Esophagus (tissue), 2 donors: ENCODE measurements around the gene HDAC6. TPM values are rescaled to one million over a fixed set of nuclear protein-coding genes. Genes with fewer than 3 reads are reported as not detected.

Source experiments
- H3K27ac ChIP-seq, 2 donors: one replicate each; pipeline ENCODE4 v1.5.1; 2013; ENCODE audit warnings: low read depth in 2 of 2, mild to moderate bottlenecking in 2 of 2, inconsistent platforms in 1 of 2, low read length in 1 of 2, moderate library complexity in 1 of 2
- H3K27me3 ChIP-seq, 2 donors: one replicate each; pipeline ENCODE4 v1.6.1; 2013; ENCODE audit warnings: low read length in 2 of 2, control low read depth in 1 of 2, mild to moderate bottlenecking in 1 of 2; ENCODE audit not compliant: insufficient read depth in 2 of 2, control insufficient read depth in 1 of 2
- H3K36me3 ChIP-seq, 2 donors: one replicate each; pipeline ENCODE4 v1.6.1; 2013; ENCODE audit warnings: low read length in 1 of 2; ENCODE audit not compliant: control insufficient read depth in 2 of 2, insufficient read depth in 2 of 2
- H3K4me1 ChIP-seq, 2 donors: one replicate each; pipeline ENCODE4 v1.6.1; 2013; ENCODE audit warnings: low read length in 1 of 2; ENCODE audit not compliant: control insufficient read depth in 2 of 2, insufficient read depth in 2 of 2
- H3K4me3 ChIP-seq, 2 donors: one replicate each; pipeline ENCODE4 v1.5.1; 2013; ENCODE audit warnings: low read length in 2 of 2, mild to moderate bottlenecking in 2 of 2, low read depth in 1 of 2, moderate library complexity in 1 of 2
- H3K9me3 ChIP-seq, 2 donors: one replicate each; pipeline ENCODE4 v1.6.1; 2013; ENCODE audit warnings: mild to moderate bottlenecking in 2 of 2, low read depth in 1 of 2, low read length in 1 of 2, moderate library complexity in 1 of 2; ENCODE audit not compliant: control insufficient read depth in 2 of 2, insufficient read depth in 1 of 2
- WGBS, 2 donors: extraction: QIAGEN DNeasy Blood & Tissue Kit; methylation state at CpG; one replicate each; pipeline ENCODE4 v1.1.7; 2013; 5-methylcytosine and 5-hydroxymethylcytosine counted together
- polyA plus RNA-seq, 2 donors: library from polyadenylated mRNA; stranded (reverse); fragments of 200-250 nt; gene quantifications; one replicate each; pipeline ENCODE4 v1.2.3, GENCODE V29; 2013
- donor health status: healthy with polysubstance abuse.
- donor health status: Bipolar disorder and iron deficiency.

HDAC6 gene
- polyA plus RNA-seq, 2 donors: 36.0 to 79.0 TPM

- H3K36me3 ChIP-seq: no peaks in the 10 kb centered on the region
- no peaks in the 10 kb centered on the region for H3K27me3 ChIP-seq
- peaks cover 0 to 3% of the 10 kb centered on the region in 2 donors for H3K9me3 ChIP-seq
- no peak overlapping the region for H3K4me3 ChIP-seq
- H3K4me1 ChIP-seq: no peaks in the 10 kb centered on the region
- WGBS, 2 donors: 75 to 87% methylated on average over 2 of the region's 2 CpGs
- H3K27ac ChIP-seq: no peak overlapping the region
Measured at GRCh38 chrX:48798318-48798717, 3.5 kb upstream of the HDAC6 start.

GRCh38 chrX:48800574-48801279 is 1.1 kb upstream of the HDAC6 start:
- H3K4me1 ChIP-seq: no peaks in the 10 kb centered on the region
- no peaks in the 10 kb centered on the region for H3K27me3 ChIP-seq
- 30 to 54% methylated on average over 17 of the region's 17 CpGs for WGBS, 2 donors
- H3K27ac ChIP-seq: peak overlapping the region; percentile 95
- H3K4me3 ChIP-seq: peak overlapping the region; percentile 50 to 85
- peaks cover 0 to 3% of the 10 kb centered on the region in 2 donors for H3K9me3 ChIP-seq
- H3K36me3 ChIP-seq: peaks cover 0 to 4% of the 10 kb centered on the region in 2 donors

- Histone ChIP-seq H3K27me3 (no peaks in the 10 kb centered on the region), H3K27ac (peak overlapping the region; percentile 95 to 99), H3K36me3 (peaks cover 0 to 4% of the 10 kb centered on the region in 2 donors), H3K4me3 (peak overlapping the region; percentile 44 to 59), H3K4me1 (no peaks in the 10 kb centered on the region), H3K9me3 (peaks cover 0 to 3% of the 10 kb centered on the region in 2 donors)
- WGBS, 2 donors: 5 to 36% methylated on average over 36 to 39 of the region's 40 CpGs
Measured at GRCh38 chrX:48802089-48802904, 430 bp downstream of the HDAC6 start.

GRCh38 chrX:48802905-48803200 is 986 bp downstream of the HDAC6 start:
- peaks cover 0 to 4% of the 10 kb centered on the region in 2 donors for H3K36me3 ChIP-seq
- peaks cover 0 to 3% of the 10 kb centered on the region in 2 donors for H3K9me3 ChIP-seq
- peak overlapping the region; percentile 44 to 59 for H3K4me3 ChIP-seq
- H3K27ac ChIP-seq: peak overlapping the region; percentile 95 to 99
- 32 to 59% methylated on average over 4 of the region's 4 CpGs for WGBS, 2 donors
- no peaks in the 10 kb centered on the region for H3K27me3 ChIP-seq
- H3K4me1 ChIP-seq: no peaks in the 10 kb centered on the region

GRCh38 chrX:48806081-48806480 is 4.2 kb downstream of the HDAC6 start:
- H3K36me3 ChIP-seq: peaks cover 0 to 4% of the 10 kb centered on the region in 2 donors
- no peak overlapping the region for H3K27ac ChIP-seq
- peaks cover 0 to 3% of the 10 kb centered on the region in 2 donors for H3K9me3 ChIP-seq
- H3K4me3 ChIP-seq: no peak overlapping the region
- no peaks in the 10 kb centered on the region for H3K4me1 ChIP-seq
- WGBS, 2 donors: 92 to 93% methylated on average over 4 of the region's 4 CpGs
- H3K27me3 ChIP-seq: no peaks in the 10 kb centered on the region

- Histone ChIP-seq H3K4me3 (no peak overlapping the region), H3K36me3 (peaks cover 0 to 17% of the 10 kb centered on the region in 2 donors), H3K9me3 (no peaks in the 10 kb centered on the region), H3K4me1 (no peaks in the 10 kb centered on the region), H3K27ac (no peak overlapping the region), H3K27me3 (no peaks in the 10 kb centered on the region)
- 91 to 96% methylated on average over 8 of the region's 8 CpGs for WGBS, 2 donors
Measured at GRCh38 chrX:48813644-48814043, 11.8 kb downstream of the HDAC6 start.

GRCh38 chrX:48814722-48815121 is 12.9 kb downstream of the HDAC6 start:
- no peaks in the 10 kb centered on the region for H3K27me3 ChIP-seq
- H3K4me1 ChIP-seq: no peaks in the 10 kb centered on the region
- H3K9me3 ChIP-seq: no peaks in the 10 kb centered on the region
- H3K36me3 ChIP-seq: peaks cover 0 to 22% of the 10 kb centered on the region in 2 donors
- WGBS, 2 donors: 86 to 93% methylated on average over 8 of the region's 8 CpGs
- H3K4me3 ChIP-seq: no peak overlapping the region
- H3K27ac ChIP-seq: no peak overlapping the region

GRCh38 chrX:48815266-48815665 is 13.4 kb downstream of the HDAC6 start:
- Histone ChIP-seq H3K4me1 (no peaks in the 10 kb centered on the region), H3K9me3 (no peaks in the 10 kb centered on the region), H3K27me3 (no peaks in the 10 kb centered on the region), H3K27ac (no peak overlapping the region), H3K4me3 (no peak overlapping the region), H3K36me3 (peaks cover 0 to 22% of the 10 kb centered on the region in 2 donors)
- WGBS, 2 donors: 77 to 91% methylated on average over 8 of the region's 8 CpGs

GRCh38 chrX:48816014-48816810 is 14.3 kb downstream of the HDAC6 start:
- no peaks in the 10 kb centered on the region for H3K27me3 ChIP-seq
- H3K4me1 ChIP-seq: no peaks in the 10 kb centered on the region
- H3K27ac ChIP-seq: no peak overlapping the region
- H3K4me3 ChIP-seq: no peak overlapping the region
- H3K9me3 ChIP-seq: no peaks in the 10 kb centered on the region
- WGBS, 2 donors: 92 to 96% methylated on average over 18 of the region's 18 CpGs
- H3K36me3 ChIP-seq: peaks cover 0 to 24% of the 10 kb centered on the region in 2 donors
